NB4 (cell line): Measurements from ENCODE around the gene MYT1.

Experiments
- TF ChIP-seq, protein P1 (sequence below): IDR thresholded peaks from 2 replicates; pipeline ENCODE4 v1.6.1; 2011; ENCODE audit warnings: low read depth, low read length
- TF ChIP-seq, protein P2 (sequence below): IDR thresholded peaks from one replicate; pipeline ENCODE4 v1.5.1; 2012; ENCODE audit warnings: low read depth, low read length

DNA sequence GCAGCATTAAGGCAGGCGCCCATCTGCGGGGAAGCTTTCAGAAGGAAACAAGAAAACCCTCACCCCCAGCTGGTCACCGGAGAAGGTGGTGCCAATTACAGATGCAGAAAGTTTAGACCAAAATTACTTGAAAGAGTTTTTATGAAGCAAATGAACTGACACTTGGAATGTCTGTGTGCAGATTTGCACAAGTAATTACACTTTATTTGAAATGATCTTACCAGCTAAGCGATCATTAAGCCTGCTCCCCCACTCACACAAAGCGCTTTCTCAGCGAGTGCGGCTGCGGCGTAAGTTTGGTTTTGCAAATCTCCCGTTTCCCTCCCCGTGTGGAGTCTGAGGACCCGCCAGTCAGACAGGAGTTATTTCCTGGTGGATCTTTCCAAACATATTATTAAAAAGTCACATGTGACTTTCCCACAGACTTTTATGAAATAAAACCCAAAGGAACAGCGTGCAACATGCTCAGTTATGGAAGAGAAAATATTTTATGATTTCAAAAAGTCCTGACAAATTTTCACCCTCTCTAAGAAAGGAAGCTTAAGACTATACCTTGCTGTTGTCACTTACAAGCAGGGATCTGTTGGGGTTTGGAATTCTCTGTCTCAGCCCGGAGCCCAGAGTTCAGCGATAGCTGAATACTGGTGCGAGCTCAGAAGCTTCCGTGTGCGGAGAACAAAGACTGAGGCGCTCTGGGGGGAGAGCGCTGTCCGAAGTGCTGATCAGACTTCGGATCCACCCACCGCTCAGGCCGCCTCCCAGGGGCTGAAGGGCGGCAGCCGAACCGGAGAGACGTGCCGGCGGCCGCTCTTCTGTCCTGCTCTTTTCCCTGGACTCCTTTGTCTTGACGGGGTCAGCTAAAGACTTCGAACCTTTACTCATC lies 2.7 kb upstream of the MYT1 start:
- TF ChIP-seq, protein P1, sequence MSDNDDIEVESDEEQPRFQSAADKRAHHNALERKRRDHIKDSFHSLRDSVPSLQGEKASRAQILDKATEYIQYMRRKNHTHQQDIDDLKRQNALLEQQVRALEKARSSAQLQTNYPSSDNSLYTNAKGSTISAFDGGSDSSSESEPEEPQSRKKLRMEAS, result no peak
- TF ChIP-seq, protein P2, sequence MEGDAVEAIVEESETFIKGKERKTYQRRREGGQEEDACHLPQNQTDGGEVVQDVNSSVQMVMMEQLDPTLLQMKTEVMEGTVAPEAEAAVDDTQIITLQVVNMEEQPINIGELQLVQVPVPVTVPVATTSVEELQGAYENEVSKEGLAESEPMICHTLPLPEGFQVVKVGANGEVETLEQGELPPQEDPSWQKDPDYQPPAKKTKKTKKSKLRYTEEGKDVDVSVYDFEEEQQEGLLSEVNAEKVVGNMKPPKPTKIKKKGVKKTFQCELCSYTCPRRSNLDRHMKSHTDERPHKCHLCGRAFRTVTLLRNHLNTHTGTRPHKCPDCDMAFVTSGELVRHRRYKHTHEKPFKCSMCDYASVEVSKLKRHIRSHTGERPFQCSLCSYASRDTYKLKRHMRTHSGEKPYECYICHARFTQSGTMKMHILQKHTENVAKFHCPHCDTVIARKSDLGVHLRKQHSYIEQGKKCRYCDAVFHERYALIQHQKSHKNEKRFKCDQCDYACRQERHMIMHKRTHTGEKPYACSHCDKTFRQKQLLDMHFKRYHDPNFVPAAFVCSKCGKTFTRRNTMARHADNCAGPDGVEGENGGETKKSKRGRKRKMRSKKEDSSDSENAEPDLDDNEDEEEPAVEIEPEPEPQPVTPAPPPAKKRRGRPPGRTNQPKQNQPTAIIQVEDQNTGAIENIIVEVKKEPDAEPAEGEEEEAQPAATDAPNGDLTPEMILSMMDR, result no peak
